ENCODE measurements around the gene SH2D3A. TPM values are rescaled to one million over a fixed set of nuclear protein-coding genes. Genes with fewer than 3 reads are reported as not detected.

The SH2D3A gene
- total RNA-seq, result not detected in 2 replicates

DNA sequence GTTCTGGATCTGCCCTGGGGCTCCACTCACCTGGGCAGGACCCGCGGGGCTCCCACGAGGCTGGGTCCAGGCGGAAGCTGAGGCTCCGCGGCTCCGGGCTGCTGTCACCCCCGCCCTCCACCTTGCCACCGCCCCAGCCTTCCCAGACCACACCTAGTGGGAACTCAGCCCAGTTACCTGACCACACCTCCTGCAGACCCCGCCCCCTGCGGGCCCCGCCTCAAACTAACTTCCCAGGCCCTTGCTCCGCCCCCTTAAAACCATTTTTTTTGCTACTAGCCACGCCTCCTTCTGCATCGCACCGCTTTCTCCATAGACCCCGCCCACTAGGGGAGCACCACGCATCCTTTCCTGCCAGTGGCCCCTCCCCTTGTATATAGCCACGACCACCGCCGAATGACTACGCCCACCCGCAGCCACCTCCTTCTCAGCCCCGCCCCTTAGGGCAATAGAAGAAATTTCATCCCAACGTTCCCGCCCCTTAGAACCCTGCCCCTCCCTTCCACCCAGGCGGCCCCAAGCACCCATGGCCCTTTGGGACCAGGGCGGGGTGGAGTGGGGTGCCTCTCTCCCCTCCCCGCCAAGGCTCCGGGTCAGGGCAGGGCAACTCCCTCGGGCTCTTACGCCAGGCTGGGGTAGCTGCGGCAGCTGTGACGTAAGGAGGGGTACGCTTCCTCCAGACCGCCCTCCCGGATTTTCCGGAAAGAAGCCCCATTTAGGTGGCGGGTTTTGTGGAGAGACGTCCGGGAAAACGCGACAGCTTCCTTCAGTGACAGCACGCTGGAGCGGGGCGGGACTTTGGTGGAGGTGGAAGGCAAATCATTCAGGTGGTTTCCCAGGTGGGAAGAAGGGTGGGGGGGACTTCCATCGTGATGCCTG is at the start of gene SH2D3A:
Gene SH2D3A, minus strand, starts transcription at position 79 of the 879 bp plus-strand sequence. CDS start 3,687 bp downstream, outside the sequence.

DNA sequence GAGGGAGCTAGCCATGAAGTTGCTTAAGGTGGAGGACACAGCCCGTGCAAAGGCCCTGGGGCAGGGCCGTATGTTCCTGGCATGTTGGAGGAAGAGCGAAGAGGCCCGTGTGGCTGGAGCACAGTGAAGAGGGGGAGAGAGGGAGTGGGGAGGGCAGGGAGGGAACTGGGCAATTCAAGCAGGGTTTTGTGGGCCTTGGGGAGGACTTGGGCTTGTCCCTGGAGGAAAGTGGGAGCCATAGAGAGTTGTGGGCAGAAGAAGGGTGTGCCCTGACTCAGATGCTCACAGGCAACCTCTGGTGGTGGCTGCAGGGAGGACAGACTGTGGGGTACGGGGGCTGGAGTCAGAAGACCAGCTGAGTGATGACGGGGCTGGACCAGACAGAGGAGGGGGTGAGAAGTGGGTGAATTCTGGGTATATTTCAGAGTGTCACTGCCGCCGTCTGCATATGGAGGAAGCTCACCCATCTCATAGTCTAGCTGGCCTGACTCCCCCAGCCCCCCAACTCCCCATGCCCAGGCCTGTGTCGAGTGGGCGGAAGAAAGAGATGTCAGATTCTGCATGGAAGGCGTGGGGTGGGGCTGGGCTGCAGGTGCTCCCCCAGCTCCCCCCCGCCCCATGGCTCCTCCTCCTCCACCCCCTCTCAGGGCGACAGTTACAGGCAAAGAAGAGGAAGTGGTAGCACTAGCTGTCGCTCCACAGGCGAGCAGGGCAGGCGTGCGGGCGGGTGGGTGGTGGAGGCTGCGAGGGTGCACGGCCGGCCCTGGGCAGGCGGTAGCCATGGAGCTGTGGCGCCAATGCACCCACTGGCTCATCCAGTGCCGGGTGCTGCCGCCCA is 5.0 kb upstream of the SH2D3A start, which contains the start of gene VAV1:
Gene VAV1, plus strand, starts transcription at position 681 of the 838 bp plus-strand sequence. Its CDS starts 100 bp downstream, at position 781.

DNA sequence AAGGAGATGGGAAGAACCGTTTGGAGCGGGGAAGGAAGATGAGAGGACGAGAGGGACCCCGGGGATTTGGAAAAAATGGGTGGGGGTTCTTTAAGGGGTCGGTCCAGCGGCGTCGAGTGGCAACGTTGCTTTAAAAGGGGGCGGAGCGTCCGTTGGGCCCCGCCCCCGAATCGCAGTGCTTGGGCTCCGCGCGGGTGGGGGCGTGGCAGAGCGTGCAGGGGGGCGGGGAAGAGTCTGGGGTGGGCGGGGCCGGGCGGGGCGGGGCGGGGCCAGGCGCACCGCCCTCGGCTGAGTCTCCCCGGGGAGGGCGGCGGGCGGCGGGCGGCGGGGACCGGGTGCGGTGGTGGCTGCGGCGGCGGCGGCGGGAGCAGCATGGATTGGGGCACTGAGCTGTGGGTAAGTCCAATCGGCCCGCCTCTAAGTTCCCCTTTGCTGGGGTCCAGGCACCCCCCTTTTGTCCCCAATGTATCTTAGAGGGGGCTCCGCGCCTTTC is 27.8 kb downstream of the SH2D3A start, which contains the start of gene TRIP10:
Gene TRIP10, plus strand, starts transcription at position 291 of the 493 bp plus-strand sequence. Its CDS starts 82 bp downstream, at position 373.

DNA sequence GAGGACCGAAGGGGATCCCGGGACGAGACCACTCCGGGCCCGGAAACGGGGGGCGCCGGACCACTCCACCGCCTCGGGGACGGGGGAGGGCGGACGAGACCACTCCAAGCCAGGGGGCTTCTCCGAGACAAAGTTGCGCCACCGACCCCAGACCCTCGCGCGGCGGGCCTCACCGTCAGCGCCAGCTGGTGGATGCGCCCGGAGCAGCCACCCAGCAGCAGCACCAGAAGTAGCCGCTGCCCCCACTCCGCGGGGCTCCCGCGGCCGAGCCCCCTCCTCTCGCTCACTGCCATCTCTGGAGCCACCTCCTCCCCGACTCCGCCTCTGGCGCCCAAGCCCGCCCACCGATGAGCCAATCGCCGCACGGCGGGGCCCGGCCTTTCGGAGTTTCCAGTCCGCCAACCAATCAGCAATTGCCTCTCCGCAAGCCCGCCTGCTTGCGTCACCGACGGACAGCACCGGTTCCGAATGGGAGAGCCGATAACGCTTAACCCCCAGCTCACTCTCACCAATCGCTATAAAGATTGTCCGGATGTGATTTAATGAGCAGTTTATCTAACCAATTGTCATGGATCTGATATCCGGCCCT is 29.9 kb downstream of the SH2D3A start, which contains the start of gene GPR108:
Gene GPR108, minus strand, starts transcription at position 297 of the 589 bp plus-strand sequence. Its CDS starts 4 bp downstream, at position 293.

DNA sequence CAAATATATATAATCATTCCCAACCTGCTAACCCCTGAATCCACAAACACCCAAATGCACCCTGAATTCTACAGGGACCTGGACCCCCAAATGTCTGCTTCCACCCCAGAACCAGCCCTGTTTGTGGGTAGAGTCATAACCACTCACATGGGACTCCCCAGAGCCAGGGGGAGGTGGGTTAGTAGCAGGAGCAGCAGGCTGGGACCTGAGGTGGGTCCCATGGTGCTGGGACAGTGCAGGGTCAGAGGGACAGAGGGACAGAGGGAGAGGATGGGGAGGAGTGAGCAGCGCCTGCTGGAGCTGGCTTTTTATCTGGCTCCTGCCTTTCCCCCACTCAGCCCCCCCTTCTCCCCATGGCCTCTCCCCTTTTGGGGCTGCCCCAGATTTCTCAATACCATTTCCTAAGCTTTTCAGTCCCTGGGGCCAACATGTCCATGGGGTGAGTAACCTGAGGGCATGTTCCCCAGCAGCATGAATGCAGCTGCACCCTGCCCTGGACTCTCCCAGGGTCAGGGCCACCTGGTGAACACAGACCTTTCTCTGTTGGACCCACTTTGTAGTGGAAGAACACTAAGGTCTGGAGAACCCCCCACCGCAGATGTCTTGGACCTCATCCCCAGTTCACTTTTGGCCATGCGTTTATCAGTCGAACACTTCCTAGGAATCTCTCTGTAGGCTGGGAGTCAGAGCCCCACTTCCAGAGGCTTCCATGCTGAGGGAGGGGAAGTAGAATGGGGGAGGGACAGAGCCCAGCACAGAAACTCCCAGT is 46.7 kb downstream of the SH2D3A start, which contains the start of gene C3:
Gene C3, minus strand, starts transcription at position 282 of the 769 bp plus-strand sequence. Its CDS starts 61 bp downstream, at position 221.

Other genes with a start within 250 kb of the SH2D3A start
- gene TNFSF9, start 236.4 kb downstream of the SH2D3A start, total RNA-seq, result 5.7 and 7.5 TPM in 2 replicates
- not detected in 2 replicates for gene CD70, start 176.3 kb downstream of the SH2D3A start, total RNA-seq
- gene TNFSF14, start 97.3 kb downstream of the SH2D3A start, total RNA-seq, result not detected in 2 replicates
- gene C3, start 46.8 kb downstream of the SH2D3A start, total RNA-seq, result 0.97 and 3.1 TPM in 2 replicates
- gene GPR108, start 29.9 kb downstream of the SH2D3A start, total RNA-seq, result 40.7 and 49.4 TPM in 2 replicates
- gene TRIP10, start 27.8 kb downstream of the SH2D3A start, total RNA-seq, result 41.7 and 44.4 TPM in 2 replicates
- not detected in 2 replicates for gene VAV1, start 5.3 kb upstream of the SH2D3A start, total RNA-seq
- not detected in 2 replicates for gene ADGRE1, start 120.1 kb upstream of the SH2D3A start, total RNA-seq